GM21526 (cell line): ENCODE data around the gene EEF2K.
"Not testable (repeated sequence)": the region's sequence is repeated elsewhere in the genome, so short reads cannot be mapped to it uniquely, and the experiment has no call there.

Source experiments
- ATAC-seq: cut with Tn5 transposase; IDR thresholded peaks from one replicate; pipeline ENCODE4 v1.9.1; 2021; ENCODE audit warnings: moderate library complexity; ENCODE audit not compliant: unreplicated experiment, low FRiP score

Gene EEF2K

GRCh38 chr16:22207715-22208360 is 1.8 kb downstream of the EEF2K start:
- no peak for ATAC-seq

- ATAC-seq: no peak
Observed at GRCh38 chr16:22210285-22210684, 4.2 kb downstream of the EEF2K start.

- no peak for ATAC-seq
Observed at GRCh38 chr16:22210854-22211253, 4.8 kb downstream of the EEF2K start.

GRCh38 chr16:22213236-22213635 is 7.2 kb downstream of the EEF2K start:
- ATAC-seq: no peak

GRCh38 chr16:22213801-22214200 is 7.7 kb downstream of the EEF2K start:
- no peak for ATAC-seq

- ATAC-seq: no peak
Observed at GRCh38 chr16:22214402-22214801, 8.3 kb downstream of the EEF2K start.

- ATAC-seq: no peak
Observed at GRCh38 chr16:22214889-22215288, 8.8 kb downstream of the EEF2K start.

GRCh38 chr16:22216191-22216831 is 10.2 kb downstream of the EEF2K start:
- ATAC-seq: no peak

- ATAC-seq: not testable (repeated sequence)
Observed at GRCh38 chr16:22216832-22217225, 10.8 kb downstream of the EEF2K start.

GRCh38 chr16:22217890-22218730 is 12.0 kb downstream of the EEF2K start:
- no peak for ATAC-seq

- ATAC-seq: no peak
Observed at GRCh38 chr16:22219389-22220068, 13.5 kb downstream of the EEF2K start.

GRCh38 chr16:22220069-22220440 is 14.0 kb downstream of the EEF2K start:
- no peak for ATAC-seq

- ATAC-seq: no peak
Observed at GRCh38 chr16:22220714-22221113, 14.6 kb downstream of the EEF2K start.

- ATAC-seq: no peak
Observed at GRCh38 chr16:22222006-22222405, 15.9 kb downstream of the EEF2K start.

GRCh38 chr16:22222998-22223397 is 16.9 kb downstream of the EEF2K start:
- ATAC-seq: no peak

- ATAC-seq: no peak
Observed at GRCh38 chr16:22225060-22225459, 19.0 kb downstream of the EEF2K start.

GRCh38 chr16:22229889-22230288 is 23.8 kb downstream of the EEF2K start:
- ATAC-seq: no peak

GRCh38 chr16:22232277-22233036 is 26.4 kb downstream of the EEF2K start:
- no peak for ATAC-seq

- ATAC-seq: no peak
Observed at GRCh38 chr16:22233037-22233372, 26.9 kb downstream of the EEF2K start.
